HEK293T (cell line): ENCODE measurements around the gene TUBB1.

Experiments
- CTCF ChIA-PET: fragments of 350-600 bp; formaldehyde crosslinking; extraction: SDS; loops from one replicate; lab custom pipeline; 2021; ENCODE audit warnings: antibody characterized with exemption, inconsistent platforms; lab: Yijun Ruan, JAX
- POLR2A ChIA-PET: fragments of 350-600 bp; formaldehyde crosslinking; extraction: SDS; loops from one replicate; lab custom pipeline; 2020; ENCODE audit warnings: antibody characterized with exemption, inconsistent platforms; lab: Yijun Ruan, JAX
- DNase-seq: peaks from one replicate; pipeline ENCODE4 v3.0.0; 2012; ENCODE audit warnings: mixed read lengths; ENCODE audit errors: extremely low spot score
- ARNT ChIP-seq: fragments of 450-650 bp; IDR thresholded peaks from 2 replicates; pipeline ENCODE4 v1.6.1; 2017; ENCODE audit warnings: mild to moderate bottlenecking
- BHLHE40 ChIP-seq: fragments of 450-650 bp; IDR thresholded peaks from 2 replicates; pipeline ENCODE4 v1.6.1; 2016; ENCODE audit warnings: mild to moderate bottlenecking, moderate library complexity, borderline replicate concordance
- CTBP1 ChIP-seq: fragments of 450-650 bp; IDR thresholded peaks from 2 replicates; pipeline ENCODE4 v1.6.1; 2016; ENCODE audit warnings: borderline replicate concordance
- ELF4 ChIP-seq: fragments of 450-650 bp; IDR thresholded peaks from 2 replicates; pipeline ENCODE4 v1.6.1; 2017; ENCODE audit warnings: antibody characterized with exemption
- FOXA1 ChIP-seq: fragments of 450-650 bp; IDR thresholded peaks from 2 replicates; pipeline ENCODE4 v1.6.1; 2016; ENCODE audit warnings: mild to moderate bottlenecking
- FOXK2 ChIP-seq: fragments of 450-650 bp; IDR thresholded peaks from 2 replicates; pipeline ENCODE4 v1.6.1; 2016; ENCODE audit warnings: mild to moderate bottlenecking
- FOXM1 ChIP-seq: fragments of 450-650 bp; IDR thresholded peaks from 2 replicates; pipeline ENCODE4 v1.6.1; 2017; ENCODE audit warnings: mild to moderate bottlenecking, borderline replicate concordance
- HDGF ChIP-seq: fragments of 450-650 bp; IDR thresholded peaks from 2 replicates; pipeline ENCODE4 v1.6.1; 2017; ENCODE audit warnings: antibody characterized with exemption, borderline replicate concordance
- L3MBTL2 ChIP-seq: fragments of 450-650 bp; conservative IDR thresholded peaks from 2 replicates; pipeline ENCODE4 v1.6.1; 2016; ENCODE audit warnings: mild to moderate bottlenecking
- LEF1 ChIP-seq: fragments of 450-650 bp; IDR thresholded peaks from 2 replicates; pipeline ENCODE4 v1.6.1; 2017; ENCODE audit warnings: mild to moderate bottlenecking, borderline replicate concordance
- NFRKB ChIP-seq: fragments of 450-650 bp; IDR thresholded peaks from 2 replicates; pipeline ENCODE4 v1.6.1; 2016; ENCODE audit warnings: mild to moderate bottlenecking, moderate library complexity
- SP1 ChIP-seq: fragments of 450-650 bp; IDR thresholded peaks from 2 replicates; pipeline ENCODE4 v1.6.1; 2017
- SUZ12 ChIP-seq: fragments of 450-650 bp; IDR thresholded peaks from 2 replicates; pipeline ENCODE4 v1.6.1; 2016; ENCODE audit warnings: mild to moderate bottlenecking
- TARDBP ChIP-seq: fragments of 450-650 bp; IDR thresholded peaks from 2 replicates; pipeline ENCODE4 v1.6.1; 2016
- ZNF384 ChIP-seq: fragments of 450-650 bp; IDR thresholded peaks from 2 replicates; pipeline ENCODE4 v1.6.1; 2016
- TF ChIP-seq, protein P1 (sequence below): fragments of 450-650 bp; IDR thresholded peaks from 2 replicates; pipeline ENCODE4 v1.6.1; 2016

Gene TUBB1

DNA sequence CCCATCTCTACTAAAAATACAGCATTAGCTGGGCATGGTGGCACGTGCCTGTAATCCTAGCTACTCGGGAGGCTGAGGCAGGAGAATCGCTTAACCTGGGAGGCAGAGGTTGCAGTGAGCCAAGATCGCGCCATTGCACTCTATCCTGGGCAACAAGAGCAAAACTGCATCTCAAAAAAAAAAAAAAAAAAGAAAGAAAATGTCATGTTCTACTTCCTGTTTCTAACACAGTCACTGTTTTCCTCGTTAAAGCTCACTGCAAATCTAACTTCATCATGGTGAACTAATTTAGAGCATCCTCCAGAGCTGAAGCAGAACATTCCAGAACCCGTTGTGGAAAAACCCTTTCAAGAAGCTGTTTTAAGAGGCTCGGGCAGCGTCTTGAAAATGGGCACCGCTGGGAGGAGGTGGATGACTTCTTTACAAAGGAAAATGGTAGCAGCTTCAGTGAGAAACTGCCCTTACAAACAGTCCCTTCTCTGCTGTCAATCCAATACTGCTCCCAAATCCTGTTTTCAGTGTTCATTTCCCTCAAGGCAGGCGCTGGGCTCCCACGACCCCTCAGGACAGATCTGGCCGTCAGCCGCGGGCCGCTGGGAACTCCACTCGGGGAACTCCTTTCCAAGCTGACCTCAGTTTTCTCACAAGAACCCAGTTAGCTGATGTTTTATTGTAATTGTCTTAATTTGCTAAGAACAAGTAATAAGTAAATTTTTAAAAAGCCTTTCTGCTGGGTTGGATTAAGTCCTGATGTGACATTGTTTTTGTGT lies 24.7 kb upstream of the TUBB1 start:
- ChIA-PET CTCF (no interaction called here), POLR2A (interaction anchor here (1.4 to 4.4 kb wide), 2 partner anchors 13 to 37 kb away, joined by 3 to 19 read pairs; partner anchors contain the start of genes ATP5F1E and NELFCD)
- TF ChIP-seq ARNT: no peak
- no peak for TF ChIP-seq NFRKB
- no peak for TF ChIP-seq ZNF384
- no peak for TF ChIP-seq LEF1
- TF ChIP-seq L3MBTL2: no peak
- no peak for TF ChIP-seq HDGF
- TF ChIP-seq SUZ12: no peak
- no peak for TF ChIP-seq ELF4
- no peak for TF ChIP-seq FOXM1
- no peak for TF ChIP-seq TARDBP
- no peak for TF ChIP-seq SP1
- DNase-seq: no peak

DNA sequence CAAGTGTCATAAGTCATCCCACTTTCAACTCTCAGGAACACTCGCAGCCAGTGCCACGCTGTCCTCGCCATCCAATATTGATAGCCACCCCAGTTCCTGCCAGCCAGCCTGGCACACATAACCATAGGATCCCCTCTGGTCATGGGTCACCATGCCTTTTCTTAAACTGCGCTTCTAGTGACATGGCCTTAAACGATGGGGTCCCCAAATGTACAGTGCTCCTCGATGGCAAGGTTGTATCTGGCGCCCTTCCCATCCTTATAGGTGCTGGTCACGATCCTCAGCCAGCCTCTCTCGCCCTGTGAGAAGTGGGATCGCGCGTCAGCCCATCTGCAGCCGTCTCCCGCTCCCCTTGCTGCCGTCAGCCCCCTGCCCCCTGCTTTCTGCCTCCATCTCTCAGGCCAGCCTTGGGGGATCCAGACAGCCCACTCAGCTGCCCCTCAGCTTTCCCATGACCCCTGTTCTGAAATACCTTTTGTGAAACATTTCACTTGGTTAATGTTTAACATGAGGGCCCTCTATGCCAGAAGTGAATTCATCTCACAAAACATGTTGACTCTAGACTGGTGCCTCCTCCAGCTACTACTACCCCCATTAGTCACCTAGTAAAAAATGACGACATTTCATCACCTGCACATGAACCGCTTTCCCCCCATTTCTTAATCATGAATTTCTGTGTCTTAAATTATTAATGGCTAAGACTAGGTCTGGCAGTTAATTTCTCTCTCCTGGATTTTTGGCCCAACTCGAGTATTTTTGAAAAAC lies 23.6 kb upstream of the TUBB1 start:
- no peak for DNase-seq
- POLR2A ChIA-PET: interaction anchor here (1.3 kb wide), 1 partner anchor 14 kb away, joined by 7 read pairs; the partner anchor contains the start of gene NELFCD
- CTCF ChIA-PET: no interaction called here
- TF ChIP-seq NFRKB (no peak), CTBP1 (no peak)

DNA sequence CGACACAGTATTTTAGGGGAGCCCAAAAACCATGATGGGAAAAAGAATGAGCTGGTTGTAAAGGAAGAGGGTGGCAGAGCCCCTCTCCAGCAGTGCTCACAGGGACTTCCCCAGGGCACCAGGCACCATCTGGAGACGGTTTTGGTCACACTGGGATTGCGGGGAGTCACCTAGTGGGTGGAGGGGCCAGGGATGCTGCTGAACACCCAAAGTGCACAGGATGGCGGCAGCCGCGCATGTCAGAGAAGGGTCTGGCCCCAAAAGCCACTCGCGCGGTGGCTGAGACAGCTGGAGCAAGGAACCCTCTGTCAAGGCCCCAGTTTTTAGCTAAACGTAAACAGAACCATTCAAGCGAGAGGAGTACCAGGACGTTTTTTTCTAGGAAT lies 23.0 kb upstream of the TUBB1 start:
- DNase-seq: no peak
- POLR2A ChIA-PET: interaction anchor here (1.3 kb wide), 1 partner anchor 15 kb away, joined by 7 read pairs; the partner anchor contains the start of gene NELFCD
- CTCF ChIA-PET: no interaction called here
- TF ChIP-seq ZNF384 (no peak), SP1 (no peak), FOXM1 (no peak), HDGF (no peak), ARNT (no peak)

DNA sequence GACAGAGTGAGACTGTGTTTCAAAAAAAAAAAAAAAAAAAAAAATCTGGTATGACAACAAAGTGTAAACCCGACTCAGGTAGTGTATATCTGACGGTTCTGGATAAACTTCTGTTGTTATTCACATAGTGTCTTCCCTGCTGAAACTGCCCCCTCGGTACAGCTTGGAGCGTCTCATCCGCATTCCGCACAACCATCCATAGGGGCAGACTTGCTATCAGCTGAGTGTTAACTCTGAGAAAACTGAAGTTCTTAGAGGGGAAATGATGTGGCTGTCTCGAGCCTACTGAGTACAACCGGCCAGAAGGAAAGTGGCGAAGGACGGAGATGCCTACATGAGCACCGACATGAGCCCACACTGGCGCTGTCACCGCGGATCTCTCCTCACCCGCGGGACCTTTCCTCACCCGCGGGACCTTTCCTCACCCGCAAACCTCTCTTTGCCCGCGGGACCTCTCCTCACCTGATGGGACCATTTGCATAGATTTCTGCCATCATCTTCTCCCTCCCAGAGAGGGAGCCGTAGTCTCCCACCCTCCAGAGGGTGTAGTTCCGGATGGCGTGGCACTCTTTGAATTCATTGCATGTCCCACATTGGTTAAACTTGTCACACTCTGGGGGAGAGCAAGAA lies 22.0 kb upstream of the TUBB1 start:
- ChIA-PET POLR2A (no interaction called here), CTCF (interaction anchor here (0.6 kb wide), 2 partner anchors 38 to 99 kb away, joined by 3 read pairs; no protein-coding TSS in a partner anchor)

DNA sequence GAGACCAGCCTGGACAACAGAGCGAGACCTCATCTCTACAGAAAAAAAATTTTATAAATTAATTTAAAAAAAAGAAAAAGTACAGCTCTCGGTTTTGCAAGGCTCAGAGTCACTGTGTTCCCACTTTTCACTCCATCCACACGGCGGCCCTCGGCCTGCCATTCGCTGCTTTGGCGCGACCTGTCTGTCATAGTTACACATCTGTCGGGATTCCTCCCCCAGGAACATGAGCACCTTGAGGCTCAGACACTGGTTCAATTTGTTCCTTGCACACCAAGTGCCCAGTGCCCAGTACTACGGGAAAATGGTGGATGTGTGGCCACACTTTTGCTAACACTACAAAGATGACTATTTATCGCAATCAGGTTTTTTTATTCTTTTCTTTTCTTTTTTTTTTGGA lies 20.6 kb upstream of the TUBB1 start:
- TF ChIP-seq SP1: no peak
- no peak for TF ChIP-seq CTBP1
- no peak for TF ChIP-seq BHLHE40
- TF ChIP-seq FOXA1: no peak
- TF ChIP-seq ARNT: no peak
- TF ChIP-seq L3MBTL2: no peak
- no peak for TF ChIP-seq HDGF
- CTCF ChIA-PET: no interaction called here
- DNase-seq: no peak
- POLR2A ChIA-PET: interaction anchor here (1.2 kb wide), 1 partner anchor 485 kb away, joined by 3 read pairs; no protein-coding TSS in a partner anchor

More for the DNA sequence above, 22.0 kb upstream of the TUBB1 start:
- no peak for DNase-seq
- no peak for TF ChIP-seq SUZ12
- TF ChIP-seq L3MBTL2: no peak
- TF ChIP-seq TARDBP: no peak
- no peak for TF ChIP-seq BHLHE40
- TF ChIP-seq NFRKB: no peak
- no peak for TF ChIP-seq LEF1
- TF ChIP-seq, protein P1, sequence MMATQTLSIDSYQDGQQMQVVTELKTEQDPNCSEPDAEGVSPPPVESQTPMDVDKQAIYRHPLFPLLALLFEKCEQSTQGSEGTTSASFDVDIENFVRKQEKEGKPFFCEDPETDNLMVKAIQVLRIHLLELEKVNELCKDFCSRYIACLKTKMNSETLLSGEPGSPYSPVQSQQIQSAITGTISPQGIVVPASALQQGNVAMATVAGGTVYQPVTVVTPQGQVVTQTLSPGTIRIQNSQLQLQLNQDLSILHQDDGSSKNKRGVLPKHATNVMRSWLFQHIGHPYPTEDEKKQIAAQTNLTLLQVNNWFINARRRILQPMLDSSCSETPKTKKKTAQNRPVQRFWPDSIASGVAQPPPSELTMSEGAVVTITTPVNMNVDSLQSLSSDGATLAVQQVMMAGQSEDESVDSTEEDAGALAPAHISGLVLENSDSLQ: no peak
- TF ChIP-seq FOXA1: no peak
- TF ChIP-seq FOXK2: no peak
- no peak for TF ChIP-seq ELF4

DNA sequence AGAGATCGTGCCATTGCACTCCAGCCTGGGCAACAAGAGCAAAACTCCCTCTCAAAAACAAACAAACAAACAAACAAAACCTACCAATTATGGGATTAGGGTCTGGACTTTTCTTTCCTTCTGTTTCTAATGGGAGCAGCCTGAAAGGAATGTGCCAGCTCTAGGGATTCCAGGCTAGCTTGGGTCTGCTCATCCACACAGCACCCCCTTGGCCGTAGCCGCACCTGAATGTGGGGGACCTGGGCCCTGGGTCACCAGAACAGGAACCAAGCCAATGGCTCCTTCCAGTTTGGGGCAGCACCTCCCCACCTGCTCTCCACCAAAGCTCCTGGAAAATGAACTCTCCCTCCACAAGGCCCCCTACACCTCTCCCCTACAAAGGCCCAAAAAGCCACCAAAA lies 18.9 kb upstream of the TUBB1 start:
- no peak for DNase-seq
- TF ChIP-seq BHLHE40: no peak
- no peak for TF ChIP-seq FOXM1
- TF ChIP-seq CTBP1: no peak
- no peak for TF ChIP-seq NFRKB
- TF ChIP-seq ZNF384: no peak
- TF ChIP-seq ELF4: no peak
- TF ChIP-seq LEF1: no peak
- no peak for TF ChIP-seq L3MBTL2
- TF ChIP-seq ARNT: no peak
- TF ChIP-seq TARDBP: no peak
- TF ChIP-seq, protein P1: no peak
- TF ChIP-seq HDGF: no peak
- no peak for TF ChIP-seq FOXA1
- ChIA-PET CTCF (interaction anchor here (0.6 kb wide), 1 partner anchor 590 kb away, joined by 3 read pairs; no protein-coding TSS in a partner anchor), POLR2A (no interaction called here)
